Tibial nerve (tissue), 4 donors: ENCODE measurements around the gene FBXO8.

ENCODE experiments used
- CTCF ChIP-seq, 5 experiments: fragments of 200-600 bp in 3 of 5; fragments of 450-650 bp in 2 of 5; sonication (generic) in 3 of 5; IDR thresholded peaks; one replicate each; pipeline ENCODE4 v1.5.1; 2016 to 2019; ENCODE audit warnings: antibody characterized with exemption in 5 of 5, mild to moderate bottlenecking in 3 of 5, moderate library complexity in 2 of 5
- EP300 ChIP-seq, 2 donors: sonication (generic); formaldehyde crosslinking; IDR thresholded peaks; one replicate each; pipeline ENCODE4 v1.6.1; 2017; ENCODE audit warnings: antibody characterized with exemption in 2 of 2, mild to moderate bottlenecking in 1 of 2
- POLR2A ChIP-seq, 2 donors: fragments of 450-650 bp; IDR thresholded peaks; one replicate each; pipeline ENCODE4 v1.6.1; 2017; ENCODE audit warnings: antibody characterized with exemption in 2 of 2, mild to moderate bottlenecking in 2 of 2, moderate library complexity in 2 of 2

GRCh38 chr4:174244441-174244840 lies 39.0 kb downstream of the FBXO8 start:
- TF ChIP-seq CTCF (IDR thresholded peaks at IDR 0.05) (no peak), POLR2A (IDR thresholded peaks at IDR 0.05) (no peak), EP300 (IDR thresholded peaks at IDR 0.05) (no peak)
